ENCODE data around the gene C6orf132. TPM values are rescaled to one million over a fixed set of nuclear protein-coding genes. Genes with fewer than 3 reads are reported as not detected.

Gene C6orf132
- total RNA-seq, 1 donor from 2014 or later, result 2.0 TPM

- intact Hi-C loops (cut with DNase I), result no loop called here
- no peak for DNase-seq (ENCODE audit: missing footprints)
- ATAC-seq, result no peak
These were observed 4.2 kb downstream of the C6orf132 start for GRCh38 chr6:42138190-42138589.

- DNase-seq (ENCODE audit: missing footprints) (no peak), ATAC-seq (no peak)
- intact Hi-C loops (cut with DNase I), result no loop called here
These were observed 5.1 kb downstream of the C6orf132 start for GRCh38 chr6:42137194-42137753.

GRCh38 chr6:42136508-42137193 is 5.8 kb downstream of the C6orf132 start:
- intact Hi-C loops (cut with DNase I), result no loop called here
- ATAC-seq, result no peak

GRCh38 chr6:42135722-42136121 is 6.7 kb downstream of the C6orf132 start:
- intact Hi-C loops (cut with DNase I), result no loop called here
- no peak for DNase-seq (ENCODE audit: missing footprints)
- ATAC-seq, result no peak

More at GRCh38 chr6:42136508-42137193, 5.8 kb downstream of the C6orf132 start:
- peak; percentile 17 for DNase-seq (ENCODE audit: missing footprints)

- intact Hi-C loops (cut with DNase I), result no loop called here
- DNase-seq (ENCODE audit: missing footprints) (peak; percentile 45), ATAC-seq (no peak)
These were observed 7.3 kb downstream of the C6orf132 start for GRCh38 chr6:42135161-42135560.

- ATAC-seq (no peak), DNase-seq (ENCODE audit: missing footprints) (peak; percentile 1)
- intact Hi-C loops (cut with DNase I), result no loop called here
These were observed 8.5 kb downstream of the C6orf132 start for GRCh38 chr6:42133926-42134325.

GRCh38 chr6:42131531-42131930 is 10.9 kb downstream of the C6orf132 start:
- ATAC-seq (no peak), DNase-seq (ENCODE audit: missing footprints) (no peak)
- intact Hi-C loops (cut with DNase I), result no loop called here

- intact Hi-C loops (cut with DNase I), result no loop called here
- ATAC-seq (no peak), DNase-seq (ENCODE audit: missing footprints) (no peak)
These were observed 13.1 kb downstream of the C6orf132 start for GRCh38 chr6:42129360-42129676.

- intact Hi-C loops (cut with DNase I), result no loop called here
- peak; percentile 59 for ATAC-seq
- DNase-seq (ENCODE audit: missing footprints), result no peak
These were observed 13.7 kb downstream of the C6orf132 start for GRCh38 chr6:42128460-42129359.

- DNase-seq (ENCODE audit: missing footprints) (no peak), ATAC-seq (no peak)
- intact Hi-C loops (cut with DNase I), result no loop called here
These were observed 16.8 kb downstream of the C6orf132 start for GRCh38 chr6:42125663-42126062.

GRCh38 chr6:42125231-42125630 is 17.2 kb downstream of the C6orf132 start:
- DNase-seq (ENCODE audit: missing footprints) (peak; percentile 58), ATAC-seq (no peak)
- intact Hi-C loops (cut with DNase I), result no loop called here

GRCh38 chr6:42124223-42124836 is 18.1 kb downstream of the C6orf132 start:
- ATAC-seq, result peak; percentile 55
- peak; percentile 53 for DNase-seq (ENCODE audit: missing footprints)
- intact Hi-C loops (cut with DNase I), result no loop called here

GRCh38 chr6:42123379-42124103 is 18.9 kb downstream of the C6orf132 start:
- ATAC-seq, result peak; percentile 25
- intact Hi-C loops (cut with DNase I), result no loop called here
- peak; percentile 39 for DNase-seq (ENCODE audit: missing footprints)

GRCh38 chr6:42120895-42121865 is 21.2 kb downstream of the C6orf132 start:
- DNase-seq (ENCODE audit: missing footprints), result peak; percentile 30
- intact Hi-C loops (cut with DNase I), result no loop called here

GRCh38 chr6:42118162-42119001 is 24.0 kb downstream of the C6orf132 start:
- intact Hi-C loops (cut with DNase I), result no loop called here

More at GRCh38 chr6:42120895-42121865, 21.2 kb downstream of the C6orf132 start:
- ATAC-seq, result no peak

GRCh38 chr6:42117843-42118161 is 24.6 kb downstream of the C6orf132 start:
- ATAC-seq (no peak), DNase-seq (ENCODE audit: missing footprints) (no peak)
- intact Hi-C loops (cut with DNase I), result no loop called here

More at GRCh38 chr6:42118162-42119001, 24.0 kb downstream of the C6orf132 start:
- DNase-seq (ENCODE audit: missing footprints) (peak; percentile 81), ATAC-seq (peak; percentile 95)

Data from Right ventricle myocardium inferior (tissue), 1 donor.